Colonic mucosa (tissue), 4 donors: ENCODE results near the gene MAJIN. TPM values are rescaled to one million over a fixed set of nuclear protein-coding genes. Genes with fewer than 3 reads are reported as not detected.

ENCODE experiments used
- DNase-seq: peaks from one replicate; pipeline ENCODE4 v3.0.0-alpha.2; 2020
- H3K27ac ChIP-seq: fragments of 200-600 bp; one replicate; pipeline ENCODE4 v1.8.0; 2021
- H3K27me3 ChIP-seq: fragments of 200-600 bp; one replicate; pipeline ENCODE4 v1.8.0; 2021
- H3K36me3 ChIP-seq: fragments of 200-600 bp; one replicate; pipeline ENCODE4 v1.8.0; 2021
- H3K4me1 ChIP-seq: fragments of 200-600 bp; one replicate; pipeline ENCODE4 v1.8.0; 2021; ENCODE audit warnings: mild to moderate bottlenecking
- H3K4me3 ChIP-seq: fragments of 200-600 bp; one replicate; pipeline ENCODE4 v1.8.0; 2021
- H3K9ac ChIP-seq, 2 donors: one replicate each; pipeline ENCODE4 v1.7.0; 2013; ENCODE audit warnings: control low read depth in 2 of 2, low read depth in 2 of 2, low read length in 2 of 2
- H3K9me3 ChIP-seq: fragments of 200-600 bp; one replicate; pipeline ENCODE4 v1.8.0; 2021
- CTCF ChIP-seq: fragments of 200-600 bp; IDR thresholded peaks from one replicate; pipeline ENCODE4 v1.8.0; 2022; ENCODE audit warnings: antibody characterized with exemption, mild to moderate bottlenecking
- intact Hi-C: fragments of 100-400 bp; cut with DNase I; formaldehyde crosslinking; loops from one replicate; pipeline ENCODE4 v1.14.1; 2022
- total RNA-seq, 2 donors: library from RNA; stranded (reverse); fragmentation: NEBNext Ultra II Directional in 1 of 2; extraction: Animal tissue kit (Norgen Biotek cat#: 25700) in 1 of 2; gene quantifications; one replicate each; pipeline ENCODE4 v1.2.1, GENCODE V29; 2021
- donor health status: healthy.
- donor health status: DM: no; HTN: no; CAD: no.
- donor health status: DM: no; HTN: no; CAD: no.

MAJIN gene
- total RNA-seq, 2 donors from 2014 or later: not detected

- no peaks in the 10 kb centered on the region for H3K27me3 ChIP-seq
- H3K9ac ChIP-seq: peak overlapping the region; percentile 96 to 99
- intact Hi-C loops: no loop called here
- no peak overlapping the region for H3K27ac ChIP-seq
- TF ChIP-seq CTCF: no peak
- no peaks in the 10 kb centered on the region for H3K9me3 ChIP-seq
- peaks cover 4% of the 10 kb centered on the region for H3K36me3 ChIP-seq
- peaks cover 5% of the 10 kb centered on the region for H3K4me1 ChIP-seq
- peak overlapping the region; percentile 70 for H3K4me3 ChIP-seq
- no peak for DNase-seq
Observed at GRCh38 chr11:64915376-64915887, 56.5 kb downstream of the MAJIN start.

DNA sequence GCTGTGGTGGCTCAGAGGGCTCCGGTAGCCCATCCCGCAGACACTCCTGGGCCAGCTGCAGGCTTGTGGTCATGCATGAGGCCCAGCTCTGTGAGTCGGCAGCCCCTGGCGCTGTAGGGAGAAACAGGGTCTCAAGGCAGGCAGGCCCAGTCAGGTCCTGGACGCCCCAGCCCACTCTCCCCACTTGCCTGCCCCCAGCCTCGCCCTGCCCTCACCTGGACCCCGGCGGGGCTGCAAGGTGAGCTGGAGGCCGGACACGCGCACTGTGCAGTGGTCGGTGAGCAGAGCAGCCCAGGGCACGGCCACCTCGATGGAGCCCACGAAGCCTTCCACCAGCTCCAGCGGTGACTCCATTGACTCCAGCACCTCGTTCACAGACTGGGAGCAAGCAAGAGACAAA, 57.8 kb downstream of the MAJIN start:
- no peak for TF ChIP-seq CTCF
- no peak for DNase-seq
- H3K4me3 ChIP-seq: no peak overlapping the region
- H3K27ac ChIP-seq: no peak overlapping the region
- peaks cover 4% of the 10 kb centered on the region for H3K36me3 ChIP-seq
- no peaks in the 10 kb centered on the region for H3K9me3 ChIP-seq
- H3K27me3 ChIP-seq: no peaks in the 10 kb centered on the region
- intact Hi-C loops: no loop called here
- peaks cover 5% of the 10 kb centered on the region for H3K4me1 ChIP-seq
- H3K9ac ChIP-seq: no peak overlapping the region

DNA sequence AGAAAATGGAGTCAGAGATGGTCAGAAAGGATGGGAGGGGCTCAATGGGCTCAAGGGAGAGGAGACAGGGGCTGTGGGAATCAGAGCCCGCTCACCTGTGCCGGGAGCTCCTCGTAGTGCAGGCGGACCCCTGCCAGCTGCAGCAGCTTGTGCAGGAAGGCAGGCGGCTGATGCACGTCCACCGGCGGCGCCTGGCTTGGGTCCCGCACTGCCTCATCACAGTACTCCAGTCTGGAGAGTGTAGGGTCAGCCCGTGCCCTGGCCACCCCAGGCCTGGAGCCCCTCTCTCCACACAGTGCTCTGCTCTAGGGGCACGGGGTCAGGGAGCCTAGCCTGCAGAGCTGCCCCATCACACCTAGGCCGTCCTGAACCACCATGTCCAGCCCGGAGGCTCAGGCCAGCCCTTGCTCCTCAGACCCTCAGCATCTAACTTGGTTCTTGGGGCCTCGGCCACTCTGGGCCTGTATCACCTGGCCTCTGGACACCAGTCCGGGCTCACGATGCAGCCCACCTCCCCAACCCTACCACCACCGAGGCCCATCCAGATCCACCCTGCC, 58.7 kb downstream of the MAJIN start:
- no peak overlapping the region for H3K9ac ChIP-seq
- H3K9me3 ChIP-seq: no peaks in the 10 kb centered on the region
- H3K4me1 ChIP-seq: peaks cover 5% of the 10 kb centered on the region
- no peak overlapping the region for H3K4me3 ChIP-seq
- H3K36me3 ChIP-seq: peaks cover 8% of the 10 kb centered on the region
- intact Hi-C loops: no loop called here
- no peak for TF ChIP-seq CTCF
- DNase-seq: no peak
- H3K27ac ChIP-seq: no peak overlapping the region
- no peaks in the 10 kb centered on the region for H3K27me3 ChIP-seq

- Histone ChIP-seq H3K4me1 (peaks cover 5% of the 10 kb centered on the region), H3K4me3 (no peak overlapping the region), H3K27ac (no peak overlapping the region), H3K27me3 (no peaks in the 10 kb centered on the region), H3K36me3 (peaks cover 8% of the 10 kb centered on the region), H3K9ac (no peak overlapping the region), H3K9me3 (no peaks in the 10 kb centered on the region)
- no peak for DNase-seq
- intact Hi-C loops: no loop called here
- TF ChIP-seq CTCF: no peak
Observed at GRCh38 chr11:64911689-64912088, 60.2 kb downstream of the MAJIN start.

DNA sequence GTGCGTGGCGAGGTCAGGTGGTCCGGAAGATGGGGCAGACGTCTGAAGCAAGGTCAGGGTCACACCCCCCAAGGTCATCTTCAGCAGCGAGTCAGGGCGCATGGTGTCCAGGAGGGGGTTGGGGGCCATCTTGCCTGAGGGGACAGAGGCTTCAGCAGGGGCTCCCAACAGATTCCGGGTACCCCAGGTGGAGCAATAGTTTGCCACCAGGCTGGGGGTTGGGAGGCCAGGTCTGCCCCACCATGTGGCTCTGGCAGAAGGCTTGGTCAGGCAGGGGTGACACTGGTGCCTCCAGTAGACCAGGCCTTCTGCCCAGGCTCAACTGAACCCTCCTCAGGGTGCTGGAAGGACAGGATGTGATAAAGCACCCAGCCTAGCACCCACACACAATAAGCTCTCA, 60.8 kb downstream of the MAJIN start:
- H3K9me3 ChIP-seq: no peaks in the 10 kb centered on the region
- DNase-seq: no peak
- H3K9ac ChIP-seq: no peak overlapping the region
- H3K4me3 ChIP-seq: no peak overlapping the region
- intact Hi-C loops: no loop called here
- H3K27ac ChIP-seq: no peak overlapping the region
- no peaks in the 10 kb centered on the region for H3K27me3 ChIP-seq
- H3K4me1 ChIP-seq: peaks cover 5% of the 10 kb centered on the region
- no peak for TF ChIP-seq CTCF
- H3K36me3 ChIP-seq: peaks cover 8% of the 10 kb centered on the region
